HepG2 (cell line): ENCODE results near the gene JAG1. TPM values are rescaled to one million over a fixed set of nuclear protein-coding genes. Genes with fewer than 3 reads are reported as not detected.

ENCODE experiments used
- CENPT ChIP-seq: sonication (generic); formaldehyde crosslinking; IDR thresholded peaks from 2 replicates; pipeline ENCODE4 v1.8.0; 2022; ENCODE audit warnings: low read depth, mild to moderate bottlenecking, moderate library complexity, missing genetic modification reagents
- FUBP1 ChIP-seq: sonication (generic); formaldehyde crosslinking; IDR thresholded peaks from 2 replicates; pipeline ENCODE4 v1.5.1; 2020; ENCODE audit warnings: missing genetic modification reagents, mild to moderate bottlenecking, borderline replicate concordance
- HNF4G ChIP-seq, 2 experiments: sonication (generic) in 1 of 2; formaldehyde crosslinking in 1 of 2; IDR thresholded peaks; 2 replicates each; pipeline versions ENCODE4 v1.4.0 to v1.6.1; 2011 to 2020; ENCODE audit warnings: borderline replicate concordance in 2 of 2, low read depth in 2 of 2, mild to moderate bottlenecking in 2 of 2, low read length in 1 of 2, missing genetic modification reagents in 1 of 2, moderate library complexity in 1 of 2
- NFIB ChIP-seq: sonication (generic); formaldehyde crosslinking; IDR thresholded peaks from 2 replicates; pipeline ENCODE4 v1.9.0; 2021; ENCODE audit warnings: missing genetic modification reagents, mild to moderate bottlenecking, borderline replicate concordance
- PBX3 ChIP-seq: sonication (generic); formaldehyde crosslinking; IDR thresholded peaks from 2 replicates; pipeline ENCODE4 v1.8.1; 2023; ENCODE audit warnings: missing genetic modification reagents, inconsistent platforms, borderline replicate concordance
- RNF2 ChIP-seq: fragments of 450-650 bp; conservative IDR thresholded peaks from 2 replicates; pipeline ENCODE4 v1.6.1; 2016; ENCODE audit warnings: low read depth
- TBX2 ChIP-seq: sonication (generic); formaldehyde crosslinking; IDR thresholded peaks from 2 replicates; pipeline ENCODE4 v1.5.0; 2020; ENCODE audit warnings: missing genetic modification reagents, mild to moderate bottlenecking, borderline replicate concordance
- TRAFD1 ChIP-seq: sonication (generic); formaldehyde crosslinking; IDR thresholded peaks from 2 replicates; pipeline ENCODE4 v1.5.1; 2020; ENCODE audit warnings: missing genetic modification reagents, mild to moderate bottlenecking, borderline replicate concordance
- ZBTB14 ChIP-seq: sonication (generic); formaldehyde crosslinking; IDR thresholded peaks from 2 replicates; pipeline ENCODE4 v1.4.0; 2020; ENCODE audit warnings: missing genetic modification reagents
- ZBTB46 ChIP-seq: sonication (generic); formaldehyde crosslinking; IDR thresholded peaks from 2 replicates; pipeline ENCODE4 v1.4.0; 2020; ENCODE audit warnings: mild to moderate bottlenecking, missing genetic modification reagents, borderline replicate concordance
- ZFP37 ChIP-seq: sonication (generic); formaldehyde crosslinking; IDR thresholded peaks from 2 replicates; pipeline ENCODE4 v1.4.0; 2020; ENCODE audit warnings: missing genetic modification reagents, borderline replicate concordance
- ZNF296 ChIP-seq: sonication (generic); formaldehyde crosslinking; conservative IDR thresholded peaks from 2 replicates; pipeline ENCODE4 v1.5.0; 2020; ENCODE audit warnings: mild to moderate bottlenecking, missing genetic modification reagents
- ZXDC ChIP-seq: sonication (generic); formaldehyde crosslinking; IDR thresholded peaks from 2 replicates; pipeline ENCODE4 v1.5.0; 2020; ENCODE audit warnings: mild to moderate bottlenecking, missing genetic modification reagents
- polyA plus RNA-seq, 8 experiments: library from polyadenylated mRNA; depleted of rRNA in 3 of 8; stranded (reverse) in 7 of 8; unstranded in 1 of 8; fragments of >200 nt; fragmentation: Illumina TruSeq in 4 of 8; extraction: Trizol in 4 of 8; gene quantifications; 2 replicates each; pipeline versions ENCODE4 v1.2.1 to v1.2.3, GENCODE V29; 2011 to 2016; ENCODE audit warnings: low read depth in 4 of 8, missing spikeins in 1 of 8, mixed read lengths in 1 of 8; ENCODE audit not compliant: insufficient read depth in 1 of 8
- total RNA-seq, 5 experiments: library from RNA; depleted of rRNA; stranded (reverse); fragments of >200 nt; fragmentation: Illumina TruSeq; extraction: Trizol; gene quantifications; 2 replicates each; pipeline ENCODE4 v1.2.3, GENCODE V29; 2016; ENCODE audit warnings: low read depth in 1 of 5

JAG1 gene
- total and polyA plus RNA-seq, 2 of the 13 experiments (the other 11 are each of a cell fraction or from before 2014, with no cell fraction given), result 47.1 to 56.3 TPM

- TF ChIP-seq TRAFD1 (no peak), ZBTB14 (peak; percentile 16; the same call in 1 of the 2 replicates), ZXDC (CRISPR knock-in tag) (no peak; the same call in 1 of the 2 replicates), PBX3 (CRISPR knock-in tag) (peak; percentile 71; the same call in 1 of the 2 replicates), HNF4G (IDR thresholded peaks at IDR 0.05; ENCODE audit: borderline replicate concordance, low read depth, low read length) (no peak), HNF4G (CRISPR knock-in tag; IDR thresholded peaks at IDR 0.05; ENCODE audit: borderline replicate concordance, low read depth) (no peak), FUBP1 (CRISPR knock-in tag) (no peak), ZFP37 (CRISPR knock-in tag) (0 out of 2 replicates have a peak, but pooled peaks have one; percentile 41), NFIB (peak; percentile 80; the same call in 1 of the 2 replicates), ZBTB46 (CRISPR knock-in tag) (no peak), RNF2 (no peak), CENPT (no peak), ZNF296 (CRISPR knock-in tag) (no peak), TBX2 (CRISPR knock-in tag) (peak; percentile 11; the same call in 1 of the 2 replicates)
Observed at GRCh38 chr20:10672624-10673127, 1.1 kb downstream of the JAG1 start (continued).
